HG03196 (cell line): ENCODE measurements around the gene AP2A2.
"Not testable (repeated sequence)": the region's sequence is repeated elsewhere in the genome, so short reads cannot be mapped to it uniquely, and the experiment has no call there.

Experiments used
- ATAC-seq: cut with Tn5 transposase; IDR thresholded peaks from one replicate; pipeline ENCODE4 v1.9.1; 2021; ENCODE audit not compliant: unreplicated experiment

Gene AP2A2

DNA sequence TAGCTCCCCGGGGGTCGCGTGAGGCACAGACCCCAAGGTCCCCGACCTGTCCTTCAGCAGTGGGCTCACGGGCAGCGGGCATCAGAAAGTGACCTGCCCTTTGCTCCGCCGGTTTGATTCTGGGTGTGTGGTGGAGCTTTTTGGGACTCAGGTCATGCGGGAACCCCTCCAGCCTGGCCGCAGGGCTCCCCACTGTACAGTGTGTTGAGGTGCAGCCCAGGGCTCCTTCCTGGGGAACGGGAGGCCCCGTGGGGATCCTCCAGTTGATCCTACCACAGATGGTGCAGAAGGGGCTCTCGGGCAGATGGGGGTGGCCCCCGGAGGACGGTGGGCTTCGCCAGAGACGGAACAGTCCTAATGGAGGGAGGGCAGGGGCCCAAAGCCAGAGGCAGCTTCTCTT, 86.6 kb downstream of the AP2A2 start:
- ATAC-seq = no peak

DNA sequence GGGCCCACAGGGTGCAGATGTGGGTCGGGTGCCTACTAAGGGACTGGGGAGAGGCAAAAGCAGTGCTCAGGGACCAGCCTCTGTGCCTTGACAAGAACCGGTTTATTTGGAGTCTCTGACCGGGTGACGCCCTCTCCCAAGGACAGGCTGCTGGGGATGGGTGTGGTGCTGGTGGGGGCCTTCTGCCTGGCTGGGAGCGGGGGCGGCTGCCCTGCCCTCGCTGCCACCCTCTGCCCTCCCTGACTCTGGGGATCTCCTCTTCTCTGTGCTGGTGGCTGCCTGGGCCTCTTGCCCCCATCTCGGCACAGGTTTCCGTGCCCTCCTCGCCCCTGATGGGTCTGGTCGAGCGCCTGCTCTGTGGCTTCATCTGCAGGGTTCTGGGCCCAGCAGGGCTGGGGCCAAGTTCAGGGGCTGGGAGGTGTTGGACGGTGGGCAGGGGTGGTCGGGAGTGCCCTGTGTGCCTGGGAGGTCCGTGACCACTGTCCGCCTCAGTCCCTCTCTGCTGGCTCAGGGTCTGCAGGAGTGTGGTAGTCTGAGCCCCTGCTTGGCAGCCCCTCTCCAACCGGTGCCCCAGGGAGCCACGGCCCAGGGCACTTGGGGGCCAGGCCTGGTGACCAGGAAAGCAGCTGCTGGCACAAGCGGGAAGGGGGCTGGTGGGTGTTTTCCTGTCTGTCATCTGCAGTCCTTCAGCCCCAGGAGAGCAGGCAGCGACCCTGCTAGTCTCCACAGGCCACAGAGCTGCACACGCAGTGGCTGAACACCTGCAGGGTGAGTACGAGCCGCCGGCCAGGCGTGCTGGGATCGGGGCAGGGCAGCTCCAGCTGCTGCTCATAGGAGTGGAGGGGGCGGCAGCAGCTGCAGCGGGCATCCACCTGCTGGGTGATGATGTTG, 87.3 kb downstream of the AP2A2 start:
- no peak for ATAC-seq

DNA sequence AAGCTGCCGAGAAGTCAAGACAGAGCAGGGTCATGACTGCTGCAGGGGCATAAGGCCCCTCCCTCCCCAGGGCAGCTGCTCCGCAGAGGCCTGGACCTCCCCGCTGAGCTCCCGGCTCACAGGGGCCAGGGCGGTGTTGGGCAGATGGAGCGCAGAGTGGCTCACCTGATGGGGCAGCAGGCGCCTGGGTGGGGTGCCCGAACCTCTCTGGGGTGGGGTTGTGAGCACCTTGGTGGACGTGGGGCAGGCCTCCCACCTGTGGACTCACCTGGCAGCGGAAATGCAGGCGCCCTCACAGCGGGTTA, 87.9 kb downstream of the AP2A2 start:
- no peak for ATAC-seq

DNA sequence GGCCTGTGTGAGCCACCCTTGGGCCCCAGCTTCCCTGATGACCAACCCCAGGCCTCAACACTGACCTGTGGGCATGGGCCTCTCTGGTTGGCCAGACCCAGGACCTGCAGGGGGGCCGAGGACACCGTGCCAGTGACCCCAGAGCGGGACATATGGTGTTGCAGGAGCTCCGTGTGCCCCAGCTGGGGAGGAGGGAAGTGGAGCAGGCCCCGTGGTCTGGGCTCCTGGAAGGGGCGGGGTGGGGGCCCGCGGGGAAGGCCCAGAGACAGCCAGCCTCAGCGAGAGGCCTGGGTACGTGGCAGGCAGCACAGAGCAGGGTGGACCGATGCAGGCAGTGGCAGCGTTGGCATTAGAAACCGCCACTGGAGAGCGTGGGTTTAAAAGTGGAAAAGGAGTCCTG, 88.6 kb downstream of the AP2A2 start:
- no peak for ATAC-seq

DNA sequence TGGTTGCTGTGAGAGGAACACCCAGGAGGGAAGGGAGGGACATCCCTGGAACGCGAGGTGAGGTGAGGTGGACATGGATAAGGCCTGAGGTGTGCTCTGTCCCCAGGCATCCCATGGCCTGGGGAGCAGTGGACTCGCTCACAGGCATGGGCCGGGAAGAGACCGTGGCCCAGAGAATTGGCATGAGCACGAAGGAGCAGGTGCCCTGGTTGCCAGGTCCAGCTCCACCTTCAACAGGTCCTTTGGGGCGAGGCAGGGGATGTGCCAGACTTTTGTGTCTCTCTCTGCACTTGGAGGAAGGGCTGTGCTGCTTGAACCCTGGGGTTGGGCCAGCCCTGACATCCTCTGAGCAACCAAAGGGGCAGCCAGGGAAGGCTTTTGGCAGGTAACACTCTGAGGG, 89.4 kb downstream of the AP2A2 start:
- ATAC-seq = no peak

DNA sequence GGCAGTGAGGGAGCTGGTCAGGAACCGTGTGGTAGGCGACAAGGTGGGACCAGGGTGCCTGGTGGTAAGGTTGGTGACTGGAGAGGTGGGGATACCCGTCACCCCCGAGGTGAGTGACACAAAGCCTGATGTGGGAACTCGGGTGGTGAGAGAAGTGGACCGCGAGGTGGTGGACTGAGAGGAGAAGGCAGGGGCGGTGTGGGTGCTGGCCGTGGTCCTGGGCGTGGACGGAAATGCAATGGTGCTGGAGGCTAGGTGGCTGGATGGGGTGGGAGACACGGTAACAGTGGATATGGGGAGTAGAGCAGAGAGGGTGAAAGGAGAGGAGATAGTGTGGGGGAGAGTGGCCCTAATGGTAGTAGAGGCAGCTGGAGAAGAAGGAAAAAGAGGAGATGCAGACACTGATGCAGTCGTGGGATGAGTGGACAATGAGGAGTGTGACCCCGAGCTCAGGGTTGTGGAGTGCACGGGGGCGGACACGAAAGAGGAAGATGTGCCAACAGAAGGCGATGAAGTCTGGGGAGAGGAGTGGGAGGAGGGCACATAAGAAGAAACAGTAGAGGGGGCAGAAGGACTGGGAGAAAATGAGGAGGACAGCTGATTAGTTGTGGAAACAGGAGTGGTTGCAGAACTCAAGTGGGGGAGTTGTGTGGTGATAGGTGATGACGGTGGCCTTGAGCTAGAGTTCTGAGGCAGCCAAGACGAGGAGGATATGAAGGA, 90.3 kb downstream of the AP2A2 start:
- ATAC-seq = no peak

DNA sequence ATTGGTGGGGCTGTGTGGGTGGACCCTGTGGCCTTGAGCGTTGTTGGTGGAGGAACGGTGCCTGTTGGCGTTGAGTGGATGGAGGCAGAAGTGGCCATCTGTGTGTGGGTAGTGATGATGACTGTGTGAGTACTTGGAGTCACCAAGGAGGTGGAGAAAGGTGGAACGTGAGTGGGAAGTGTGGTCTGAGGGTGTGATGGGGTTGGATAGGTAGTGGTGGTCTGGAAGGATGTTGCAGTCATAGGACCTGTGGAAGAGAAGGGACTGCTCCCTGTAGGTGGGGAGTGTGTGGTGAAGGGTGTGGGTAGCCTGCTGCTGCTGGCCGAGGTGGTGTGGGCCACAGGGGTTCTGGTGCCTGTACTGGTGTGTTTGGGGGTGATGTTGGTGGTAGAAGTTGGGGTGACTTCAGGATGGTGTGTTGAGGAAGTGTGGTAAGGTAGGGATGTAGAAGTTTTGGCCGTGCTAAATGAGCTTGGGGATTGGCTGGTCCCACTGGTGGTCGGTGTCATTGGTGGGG, 91.0 kb downstream of the AP2A2 start:
- ATAC-seq = not testable (repeated sequence)

DNA sequence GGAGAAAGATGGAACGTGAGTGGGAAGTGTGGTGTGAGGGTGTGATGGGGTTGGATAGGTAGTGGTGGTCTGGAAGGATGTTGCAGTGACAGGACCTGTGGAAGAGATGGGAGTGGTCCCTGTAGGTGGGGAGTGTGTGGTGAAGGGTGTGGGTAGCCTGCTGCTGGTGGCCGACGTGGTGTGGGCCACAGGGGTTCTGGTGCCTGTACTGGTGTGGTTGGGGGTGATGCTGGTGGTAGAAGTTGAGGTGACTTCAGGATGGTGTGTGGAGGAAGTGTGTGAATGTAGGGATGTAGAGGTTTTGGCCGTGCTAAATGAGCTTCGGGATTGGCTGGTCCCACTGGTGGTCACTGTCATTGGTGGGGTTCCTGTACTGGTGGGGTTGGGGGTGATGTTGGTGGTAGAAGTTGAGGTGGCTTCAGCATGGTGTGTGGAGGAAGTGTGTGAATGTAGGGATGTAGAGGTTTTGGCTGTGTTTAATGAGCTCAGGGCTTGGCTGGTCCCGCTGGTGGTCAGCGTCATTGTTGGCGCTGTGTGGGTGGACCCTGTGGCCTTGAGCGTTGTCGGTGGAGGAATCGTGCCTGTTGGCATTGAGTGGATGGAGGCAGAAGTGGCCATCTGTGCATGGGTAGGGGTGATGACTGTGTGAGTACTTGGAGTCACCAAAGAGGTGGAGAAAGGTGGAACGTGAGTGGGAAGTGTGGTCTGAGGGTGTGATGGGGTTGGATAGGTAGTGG, 91.8 kb downstream of the AP2A2 start:
- ATAC-seq = no peak

DNA sequence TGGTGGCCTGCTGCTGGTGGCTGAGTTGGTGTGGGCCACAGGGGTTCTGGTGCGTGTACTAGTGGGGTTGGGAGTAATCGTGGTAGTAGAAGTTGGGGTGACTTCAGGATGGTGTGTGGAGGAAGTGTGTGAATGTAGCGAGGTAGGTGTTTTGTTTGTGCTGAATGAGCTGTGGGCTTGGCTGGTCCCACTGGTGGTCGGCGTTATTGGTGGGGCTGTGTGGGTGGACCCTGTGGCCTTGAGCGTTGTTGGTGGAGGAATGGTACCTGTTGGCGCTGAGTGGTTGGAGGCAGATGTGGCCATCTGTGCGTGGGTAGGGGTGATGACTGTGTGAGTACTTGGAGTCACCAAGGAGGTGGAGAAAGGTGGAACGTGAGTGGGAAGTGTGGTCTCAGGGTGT, 92.4 kb downstream of the AP2A2 start:
- ATAC-seq = no peak

DNA sequence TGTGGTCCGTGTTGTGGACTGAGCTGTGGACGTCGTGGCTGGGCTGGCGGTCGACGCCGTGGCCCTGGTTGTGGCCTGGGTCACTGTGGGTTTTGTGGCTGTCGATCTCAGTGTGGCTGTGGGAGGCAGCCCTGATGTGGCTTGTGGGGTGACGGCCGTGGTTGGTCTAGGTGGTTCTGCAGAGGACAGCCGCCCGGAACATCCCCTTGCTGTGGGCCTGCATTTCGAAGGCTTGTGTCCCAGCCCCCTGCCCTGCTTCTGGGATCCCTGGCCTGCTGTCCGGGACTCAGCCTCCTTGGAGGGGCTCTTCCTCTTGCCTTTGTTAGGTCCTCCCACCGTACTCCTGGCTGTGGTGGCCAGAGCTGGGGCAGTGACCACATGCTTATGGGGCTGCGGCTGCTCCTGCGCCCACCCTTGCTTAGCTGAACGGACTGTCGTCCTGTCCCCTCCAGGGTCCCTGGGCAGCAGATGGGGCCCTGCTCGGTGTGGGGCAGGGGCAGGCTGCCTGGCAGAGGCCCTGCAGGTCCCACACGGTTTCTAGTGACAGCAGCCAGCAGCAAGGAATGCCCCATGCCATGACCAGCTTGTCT, 93.7 kb downstream of the AP2A2 start:
- ATAC-seq = no peak

DNA sequence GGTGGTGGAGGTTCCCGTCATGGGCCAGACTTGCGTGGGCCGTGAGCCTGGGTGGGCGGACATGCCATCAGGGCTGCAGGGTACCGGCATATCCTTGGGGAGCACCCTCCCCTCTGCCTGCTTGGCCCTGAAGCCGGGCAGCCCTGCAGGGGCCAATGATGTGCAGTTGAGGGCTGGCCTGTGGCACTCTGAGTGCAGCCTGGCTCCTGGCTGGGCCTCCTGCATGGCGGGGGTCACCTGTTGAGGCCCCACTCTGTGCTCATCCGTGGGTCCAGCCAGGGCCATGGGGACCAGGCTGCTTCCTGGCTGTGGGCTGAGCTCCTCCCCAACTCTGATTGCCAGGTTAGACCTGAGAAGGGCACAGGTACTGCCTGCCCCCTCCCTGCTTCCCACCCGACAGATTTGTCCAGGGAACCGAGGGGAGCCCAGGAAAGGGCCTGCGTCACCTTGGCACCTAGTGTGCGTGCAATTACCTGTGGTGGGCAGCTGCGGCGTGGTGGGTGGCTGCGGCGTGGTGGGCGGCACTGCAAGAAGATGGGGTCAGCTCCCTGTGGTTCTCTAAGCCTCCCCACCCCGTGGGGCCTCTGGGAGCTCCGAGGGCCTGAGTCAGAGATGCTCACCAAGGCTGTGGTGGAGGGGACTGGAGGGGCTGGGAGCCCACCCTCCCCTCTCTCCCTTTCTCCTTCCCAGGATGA, 94.7 kb downstream of the AP2A2 start:
- ATAC-seq = no peak

DNA sequence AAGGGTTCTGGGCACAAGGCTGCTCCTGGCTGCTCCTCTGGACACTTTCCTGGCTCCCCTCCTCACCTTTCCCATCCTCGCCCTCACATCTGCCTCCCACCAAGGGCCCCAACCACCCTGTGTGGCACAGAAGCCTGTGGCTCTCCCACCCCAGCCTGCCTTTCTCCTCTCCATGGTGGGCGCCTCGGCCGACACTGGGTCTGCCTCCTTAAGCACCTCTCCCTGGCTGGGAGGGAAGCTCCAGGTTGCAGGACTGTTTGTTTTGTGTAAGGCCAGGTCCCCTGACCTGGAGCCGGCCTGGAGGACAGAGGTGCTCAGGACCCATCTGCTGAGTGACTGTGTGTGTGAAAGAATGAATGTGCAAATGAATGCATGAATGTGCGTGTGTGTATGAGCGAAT, 96.7 kb downstream of the AP2A2 start:
- ATAC-seq = no peak

DNA sequence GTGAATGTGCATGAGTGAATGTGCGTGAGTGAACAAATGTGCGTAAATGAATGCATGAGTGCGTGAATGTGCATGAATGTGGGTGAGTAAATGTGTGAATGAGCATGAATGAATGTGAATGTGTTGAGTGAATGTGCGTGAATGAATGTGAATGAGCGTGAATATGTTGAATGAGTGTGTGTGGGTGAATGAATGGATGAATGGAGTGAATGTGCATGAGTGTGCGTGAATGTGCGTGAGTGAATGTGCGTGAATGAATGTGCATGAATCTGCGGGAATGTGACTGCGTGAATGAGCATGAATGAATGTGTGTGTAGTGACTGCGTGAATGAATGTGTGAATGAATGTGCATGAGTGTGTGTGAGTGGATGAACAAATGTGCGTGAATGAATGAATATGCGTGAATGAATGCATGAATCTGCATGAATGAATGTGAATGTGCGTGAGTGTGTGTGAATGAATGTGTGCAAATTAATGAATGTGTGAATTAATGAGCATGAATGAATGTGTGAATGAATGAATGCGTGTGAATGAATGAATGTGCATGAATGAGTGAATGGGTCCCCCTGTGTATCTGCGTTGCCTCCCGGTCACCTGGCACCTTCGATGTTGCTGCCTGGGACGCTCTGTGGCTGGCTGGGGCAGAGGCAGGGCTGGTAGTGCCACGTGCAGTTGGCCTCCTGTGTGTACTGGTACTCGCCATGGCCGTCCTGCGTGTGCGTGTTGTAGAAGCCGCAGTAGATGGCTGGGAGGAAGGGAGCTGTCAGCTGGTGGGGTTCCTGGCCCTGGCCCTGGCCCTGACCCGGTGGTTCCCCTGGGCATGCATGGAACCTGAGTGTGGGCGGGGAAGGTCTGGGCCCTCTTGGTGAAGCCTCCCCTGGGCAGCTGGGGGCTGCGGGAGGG, 97.5 kb downstream of the AP2A2 start:
- ATAC-seq = no peak

DNA sequence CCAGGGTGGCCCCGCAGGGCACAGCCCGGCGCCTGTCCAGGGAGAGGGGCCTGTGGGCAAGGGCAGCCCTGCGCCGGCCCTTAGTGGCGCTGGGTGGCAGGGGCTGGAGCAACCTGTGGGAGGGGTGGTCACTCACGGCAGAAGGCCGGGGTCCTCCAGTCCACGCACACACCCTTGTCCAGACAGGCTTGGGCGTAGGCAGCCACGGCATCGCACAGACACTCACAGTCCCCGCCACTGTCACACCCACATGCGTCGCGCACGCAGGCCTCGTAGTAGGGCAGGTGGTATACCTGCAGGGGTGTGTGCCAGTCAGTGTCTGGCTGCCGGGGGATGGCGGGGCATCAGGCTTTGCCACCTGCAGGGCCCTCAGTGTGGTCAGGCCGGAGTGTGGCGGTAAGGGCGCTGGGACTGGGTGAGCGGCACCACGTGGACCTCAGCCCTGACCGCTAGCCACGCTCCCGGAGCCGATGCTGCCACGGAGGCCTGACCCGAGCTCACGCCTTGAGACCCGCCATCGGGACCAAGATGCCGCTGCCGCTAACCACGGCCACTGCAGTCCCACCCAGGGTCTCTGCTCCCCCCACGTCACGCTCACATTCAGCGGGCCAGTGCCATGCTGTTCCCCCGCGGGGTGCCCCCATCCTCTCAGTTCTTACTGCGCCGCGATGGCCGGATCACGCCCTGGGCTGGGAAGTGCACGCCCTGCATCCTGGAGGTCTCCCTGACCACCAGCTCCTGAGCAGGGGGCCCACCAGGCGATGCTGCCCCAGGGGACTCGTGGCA, 98.3 kb downstream of the AP2A2 start:
- no peak for ATAC-seq

DNA sequence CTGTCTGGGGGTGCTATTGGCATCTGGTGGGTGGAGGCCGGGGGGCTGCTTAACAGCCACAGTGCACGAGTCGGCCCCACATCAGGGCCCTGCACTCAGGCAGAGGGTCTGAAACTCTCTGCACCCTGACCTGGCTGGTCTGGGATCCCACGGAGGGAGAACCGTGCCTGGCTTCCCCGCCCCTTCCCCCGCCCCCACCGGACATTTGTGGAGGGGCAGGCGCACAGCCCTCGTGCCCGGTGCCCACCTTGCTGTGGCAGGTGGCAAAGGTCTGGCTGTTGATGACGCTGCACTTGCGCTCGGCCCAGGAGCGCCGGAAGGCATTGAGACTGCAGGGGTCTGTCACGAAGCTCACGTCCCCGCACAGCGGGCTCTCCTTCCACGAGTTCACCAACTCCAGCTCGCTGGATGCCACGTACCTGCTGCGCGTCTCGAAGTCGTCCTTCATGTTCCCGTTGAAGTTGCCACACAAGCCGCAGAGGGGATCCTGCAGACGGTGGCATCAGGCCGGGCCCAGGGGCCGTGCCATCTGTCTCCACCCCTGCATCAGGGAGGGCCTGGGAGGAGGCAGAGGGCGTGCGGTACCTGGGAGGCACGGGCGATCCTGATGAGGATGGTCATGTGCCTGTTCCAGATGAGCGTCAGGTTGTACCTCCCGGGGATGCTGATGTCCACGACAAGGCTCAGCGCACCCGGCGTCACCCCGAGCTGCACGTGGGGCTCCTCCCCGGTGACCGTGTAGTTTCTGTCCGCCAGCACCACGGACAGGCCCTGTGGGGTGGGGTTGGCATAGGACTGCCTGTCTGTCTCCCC, 99.1 kb downstream of the AP2A2 start:
- no peak for ATAC-seq

DNA sequence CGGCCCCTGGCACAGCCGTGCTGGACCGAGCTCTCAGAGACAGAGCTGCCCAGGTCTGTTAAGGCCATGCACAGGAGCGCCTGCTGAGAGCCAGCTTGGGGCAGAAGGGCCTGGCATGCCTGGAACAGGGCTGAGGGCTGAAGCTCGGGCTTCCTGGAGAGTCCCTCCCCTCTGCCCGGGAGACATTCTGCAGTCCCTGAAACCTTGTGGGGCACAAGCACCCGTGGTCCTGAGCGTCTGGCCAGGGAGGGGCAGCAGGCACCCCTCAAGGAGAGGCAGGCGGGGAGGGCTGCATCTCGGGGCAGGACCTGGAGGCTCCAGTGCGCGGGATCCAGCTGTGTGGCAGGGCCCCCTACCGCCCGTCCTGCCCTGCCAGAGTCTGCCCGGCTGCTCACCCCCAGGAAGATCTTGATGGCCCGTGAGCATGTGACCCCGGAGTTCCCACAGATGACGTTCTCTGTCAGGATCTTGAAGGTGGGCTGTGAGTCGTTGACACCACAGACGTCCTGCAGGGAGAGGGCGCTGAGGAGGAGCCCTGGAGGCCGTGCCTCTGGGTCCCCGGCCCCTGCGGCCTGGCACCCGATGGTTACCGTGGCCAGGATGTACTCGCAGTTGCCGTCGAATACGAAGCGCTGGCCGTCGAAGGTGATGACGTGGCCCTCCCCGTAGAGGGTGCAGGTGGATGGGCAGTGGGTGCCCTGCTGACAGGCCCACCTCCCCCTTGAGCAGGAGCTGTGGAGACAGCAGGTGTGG, 99.9 kb downstream of the AP2A2 start:
- no peak for ATAC-seq

DNA sequence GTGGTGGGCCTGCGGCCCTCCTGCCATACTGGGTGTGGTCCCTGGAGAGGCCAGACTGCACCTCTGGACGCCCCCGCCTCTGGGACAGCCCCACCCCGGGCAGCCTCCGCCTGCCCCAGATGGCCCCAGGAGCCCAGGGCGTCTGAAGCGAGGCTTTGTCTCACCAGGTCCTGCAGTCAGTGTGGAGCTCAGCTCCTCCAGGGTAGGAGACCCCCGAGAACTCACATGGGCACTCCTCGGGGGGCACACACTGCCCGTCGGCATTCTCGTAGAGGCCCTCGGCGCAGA, 100.4 kb downstream of the AP2A2 start:
- no peak for ATAC-seq
